HG02642 (cell line): ENCODE results near the gene IGHMBP2.

Experiments
- ATAC-seq: cut with Tn5 transposase; IDR thresholded peaks from one replicate; pipeline ENCODE4 v1.9.1; 2021; ENCODE audit warnings: mild to moderate bottlenecking; ENCODE audit not compliant: unreplicated experiment, poor library complexity

Gene IGHMBP2

DNA sequence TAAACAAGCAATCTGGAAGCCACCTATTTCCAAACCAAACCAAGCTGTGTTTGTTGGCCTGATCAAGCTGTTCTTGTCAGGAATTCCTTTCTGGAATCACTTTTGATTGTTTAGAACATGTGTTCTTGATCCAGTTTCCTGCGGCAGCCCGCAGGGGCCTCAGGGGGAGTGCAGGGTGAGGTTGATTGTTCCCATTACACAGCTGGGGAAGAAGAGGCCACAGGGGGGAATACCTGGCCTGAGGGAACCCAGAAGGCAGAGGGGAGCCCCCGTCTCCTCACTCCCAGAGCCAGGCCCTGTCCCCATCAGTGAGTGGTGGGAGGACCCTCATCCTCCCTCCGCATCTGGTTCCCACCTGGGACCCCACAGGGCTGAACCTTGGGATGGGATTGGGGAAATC, 72.9 kb downstream of the IGHMBP2 start:
- no peak for ATAC-seq

DNA sequence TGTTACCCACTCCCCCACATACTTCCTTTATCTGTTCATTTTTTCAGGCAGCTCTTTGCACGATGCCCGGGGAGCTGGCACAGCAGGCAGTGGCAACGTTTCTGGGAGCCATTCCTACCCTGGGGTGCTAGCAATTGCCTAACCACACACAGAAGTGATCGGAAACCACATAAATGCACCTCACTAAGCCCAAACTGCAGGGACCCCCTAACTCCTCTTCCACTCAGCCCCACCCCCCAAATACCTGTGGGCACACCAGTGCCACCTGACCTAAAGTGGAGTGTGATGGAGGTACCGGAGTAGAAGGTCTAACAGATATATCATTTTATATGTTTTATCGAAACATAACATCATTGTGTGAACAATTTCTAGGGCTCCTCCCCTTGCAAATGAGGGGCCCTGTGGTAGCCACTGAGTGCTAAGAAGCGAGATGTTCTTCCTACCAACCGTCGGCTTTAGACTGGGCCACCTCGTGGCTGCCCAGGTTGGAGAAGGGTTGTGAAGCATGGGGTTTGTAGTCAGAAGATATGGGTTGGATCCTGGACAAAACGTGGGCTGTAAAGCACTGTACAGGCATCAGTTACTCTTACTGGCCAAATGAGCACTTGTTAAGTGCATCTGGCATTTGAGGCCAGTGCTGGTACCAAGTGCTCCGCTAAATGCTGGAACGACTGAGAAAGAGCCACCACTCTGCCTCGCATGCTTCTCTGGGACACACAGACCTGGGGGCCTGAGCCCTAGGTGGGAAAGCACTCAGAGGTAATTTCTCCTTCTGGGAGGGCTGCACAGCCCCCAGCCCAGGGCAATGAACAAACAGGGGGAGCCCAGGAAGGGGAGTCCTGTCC, 74.3 kb downstream of the IGHMBP2 start:
- no peak for ATAC-seq

DNA sequence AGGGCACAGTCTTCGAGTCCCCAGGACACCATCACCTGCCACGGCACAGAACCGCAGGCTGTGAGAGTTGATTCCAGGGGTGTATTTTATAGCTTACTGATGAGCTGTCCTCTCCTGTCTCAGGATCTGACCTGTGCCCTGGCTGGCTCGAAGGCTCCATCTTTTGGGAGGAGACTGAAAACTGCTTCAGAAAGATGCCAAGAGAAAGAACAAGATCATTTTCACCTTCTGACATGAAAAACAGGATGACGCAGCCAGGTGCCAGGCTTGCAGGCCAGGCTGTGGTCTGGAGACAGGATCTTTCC, 74.9 kb downstream of the IGHMBP2 start:
- ATAC-seq: no peak

DNA sequence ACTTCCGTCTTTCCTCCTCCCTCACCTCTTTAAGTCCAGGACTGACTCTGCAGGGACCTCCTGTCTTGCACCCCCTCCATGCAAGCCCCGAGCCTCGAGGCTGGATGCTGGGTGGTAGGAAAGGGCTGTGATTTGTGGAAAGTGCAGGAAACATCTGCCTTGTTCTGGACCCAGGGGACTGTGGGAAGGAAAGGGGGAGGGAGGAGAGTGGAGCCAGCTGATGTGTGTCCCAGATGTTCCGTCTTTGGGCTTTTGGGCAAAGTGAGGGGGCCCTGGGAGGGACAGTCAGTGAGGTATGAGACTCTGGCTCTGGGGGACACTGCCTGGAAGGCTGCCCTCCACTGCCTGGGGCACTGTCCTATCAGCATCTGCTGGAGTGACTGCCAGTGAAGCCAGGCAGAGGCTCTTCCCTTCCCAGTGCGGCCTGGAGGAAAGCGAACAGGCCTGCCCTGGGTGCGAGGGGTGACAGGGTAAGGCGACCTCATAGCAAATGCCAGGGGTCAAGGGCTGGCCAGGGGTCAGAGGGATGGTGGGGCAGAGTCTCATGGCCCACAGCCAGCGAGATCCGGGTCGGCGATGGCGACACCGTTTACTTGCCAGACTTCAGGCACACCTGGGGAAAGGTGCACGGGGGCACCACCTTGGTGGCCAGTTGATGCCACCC, 75.4 kb downstream of the IGHMBP2 start:
- no peak for ATAC-seq

- ATAC-seq: no peak
Observed at GRCh38 chr11:68979931-68980775, 76.5 kb downstream of the IGHMBP2 start.

- no peak for ATAC-seq
Observed at GRCh38 chr11:68980776-68981065, 77.0 kb downstream of the IGHMBP2 start, which contains the start of gene MRGPRD. MRGPRD (minus strand) TSS chr11:68980986; CDS start chr11:68980986, 0 bp downstream.

- no peak for ATAC-seq
Observed at GRCh38 chr11:68982134-68982533, 78.4 kb downstream of the IGHMBP2 start.

DNA sequence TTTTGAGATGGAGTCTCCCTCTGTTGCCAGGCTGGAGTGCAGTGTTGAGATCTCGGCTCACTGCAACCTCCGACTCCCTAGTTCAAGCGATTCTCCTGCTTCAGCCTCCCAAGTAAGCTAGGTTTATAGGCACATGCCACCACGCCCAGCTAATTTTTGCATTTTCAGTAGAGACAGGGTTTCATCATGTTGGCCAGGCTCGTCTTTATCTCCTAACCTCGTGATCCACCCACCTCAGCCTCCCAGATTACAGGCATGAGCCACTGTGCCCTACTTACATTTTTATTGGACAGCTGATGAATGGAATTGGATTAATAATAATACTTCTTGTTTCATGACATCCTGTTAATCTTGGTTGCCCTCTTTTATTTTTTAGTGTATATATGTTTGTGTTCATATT, 80.1 kb downstream of the IGHMBP2 start:
- no peak for ATAC-seq

- ATAC-seq: no peak
Observed at GRCh38 chr11:68987211-68987610, 83.5 kb downstream of the IGHMBP2 start.

- ATAC-seq: no peak
Observed at GRCh38 chr11:68988491-68988890, 84.8 kb downstream of the IGHMBP2 start.
